ENCODE data around the gene GGA1.
"Not testable (repeated sequence)": the region's sequence is repeated elsewhere in the genome, so short reads cannot be mapped to it uniquely, and the experiment has no call there.

GGA1 gene

GRCh38 chr22:37609240-37610152 is 862 bp downstream of the GGA1 start:
- DNase-seq (ENCODE audit: low spot score): no peak

- not testable (repeated sequence) for DNase-seq (ENCODE audit: low spot score)
Measured at GRCh38 chr22:37610153-37610475, 1.5 kb downstream of the GGA1 start.

- DNase-seq (ENCODE audit: low spot score): no peak
Measured at GRCh38 chr22:37610480-37611129, 2.0 kb downstream of the GGA1 start.

DNA sequence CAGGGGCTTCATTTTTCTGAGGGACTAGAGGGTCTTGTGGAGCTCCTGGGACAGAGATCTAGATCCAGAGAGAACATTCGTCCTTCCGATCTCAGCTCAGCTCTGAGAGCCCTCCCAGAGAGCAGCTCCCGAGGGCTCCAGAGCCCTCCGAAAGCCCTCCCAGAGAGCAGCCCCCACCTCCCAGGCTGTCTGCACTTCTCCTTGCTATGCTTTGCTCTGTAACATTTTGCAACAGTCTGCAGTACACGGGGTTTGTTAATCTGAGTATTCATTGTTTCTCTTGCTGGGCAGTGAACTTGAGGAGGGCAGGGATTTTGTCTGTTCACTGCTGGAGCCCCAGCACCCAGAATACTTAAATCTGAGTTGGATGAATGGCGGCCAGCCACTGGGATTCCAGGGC is 2.6 kb downstream of the GGA1 start:
- no peak for DNase-seq (ENCODE audit: low spot score)

DNA sequence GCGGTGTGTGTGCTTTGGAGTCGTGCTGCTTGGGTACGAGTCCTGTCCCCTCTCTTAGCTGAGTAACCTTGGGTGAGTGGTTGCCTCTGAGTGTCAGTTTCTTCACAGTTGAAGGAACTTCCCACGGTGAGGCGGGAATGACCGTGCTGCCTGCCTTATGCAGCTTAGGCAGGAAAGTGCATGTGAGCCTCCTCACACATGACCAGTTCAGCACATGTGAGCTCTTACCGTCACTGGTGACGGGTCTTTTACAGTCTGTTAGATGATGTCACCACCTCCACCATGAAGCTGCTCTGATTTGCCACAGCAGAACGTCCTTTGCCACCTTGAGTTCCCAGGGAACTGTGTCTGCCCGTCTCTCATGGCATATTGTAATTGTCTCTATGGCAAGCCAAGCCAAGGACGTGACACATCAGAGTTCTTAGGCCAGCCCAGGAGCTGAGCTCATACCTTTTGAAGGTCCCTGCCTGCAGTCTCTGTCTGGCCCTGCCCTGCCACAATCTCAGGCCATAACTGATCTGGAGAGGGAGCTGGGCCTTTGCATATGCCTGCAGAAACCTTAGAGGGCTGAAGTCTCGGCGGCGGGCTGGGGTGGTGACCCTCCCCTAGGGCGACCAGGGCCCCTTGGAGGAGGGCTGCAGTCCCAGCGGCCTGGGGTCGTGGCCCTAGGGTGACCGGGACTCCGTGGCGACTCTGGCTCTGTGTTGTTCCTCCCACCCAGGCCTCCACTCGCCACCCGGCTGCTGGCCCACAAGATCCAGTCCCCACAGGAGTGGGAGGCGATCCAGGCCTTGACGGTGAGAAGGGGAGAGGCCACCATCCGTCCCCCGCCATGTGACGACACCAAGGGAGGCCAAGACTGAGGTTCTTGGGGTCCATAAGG is 7.8 kb downstream of the GGA1 start:
- DNase-seq (ENCODE audit: low spot score): no peak

- DNase-seq (ENCODE audit: low spot score): no peak
Measured at GRCh38 chr22:37617431-37617830, 8.8 kb downstream of the GGA1 start.

DNA sequence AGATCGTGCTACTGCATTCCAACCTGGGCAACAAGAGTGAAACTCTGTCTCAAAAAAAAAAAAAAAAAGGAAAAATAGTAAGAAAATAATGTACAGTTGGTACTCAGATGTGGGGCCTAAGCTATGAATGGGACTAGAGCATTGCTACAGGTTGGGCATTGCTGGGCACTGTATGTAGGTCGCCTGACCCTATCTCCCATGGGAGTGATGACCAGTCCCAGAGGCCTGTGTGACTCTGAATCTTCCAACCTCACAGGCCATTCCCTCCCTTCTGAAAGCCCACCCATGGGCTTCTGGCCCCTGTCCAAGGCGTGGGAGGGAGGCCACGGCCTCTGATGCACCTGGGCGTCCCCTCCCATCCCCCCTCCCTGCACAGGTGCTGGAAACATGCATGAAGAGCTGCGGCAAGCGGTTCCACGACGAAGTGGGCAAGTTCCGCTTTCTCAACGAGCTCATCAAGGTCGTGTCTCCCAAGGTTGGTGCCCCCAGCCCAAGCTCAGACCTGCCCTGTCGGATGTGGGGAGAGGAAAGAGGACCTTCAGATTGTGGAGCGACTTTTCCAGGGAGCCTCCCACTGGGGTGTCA is 9.5 kb downstream of the GGA1 start:
- no peak for DNase-seq (ENCODE audit: low spot score)

DNA sequence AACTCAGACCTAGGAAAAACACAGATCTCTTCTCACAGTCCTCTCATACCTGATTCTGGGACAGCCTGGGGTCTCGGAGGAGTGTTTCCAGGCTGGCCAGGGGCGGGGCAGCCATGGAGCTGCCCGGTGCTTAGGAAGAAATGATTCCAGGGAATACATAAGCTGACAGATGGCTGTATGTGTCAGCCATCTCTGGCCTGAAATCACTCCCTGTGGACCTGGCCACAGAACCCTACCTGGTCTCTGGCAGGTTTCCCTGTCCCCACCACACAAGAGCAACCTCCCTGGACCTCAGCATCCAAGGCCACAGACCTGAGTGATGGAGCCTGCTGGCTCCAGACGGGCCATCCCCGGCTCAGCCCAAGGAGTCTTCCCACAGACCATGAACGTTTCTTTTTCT is 10.0 kb downstream of the GGA1 start:
- no peak for DNase-seq (ENCODE audit: low spot score)

GRCh38 chr22:37619991-37620390 is 11.4 kb downstream of the GGA1 start:
- DNase-seq (ENCODE audit: low spot score): no peak

GRCh38 chr22:37621352-37621860 is 12.8 kb downstream of the GGA1 start:
- DNase-seq (ENCODE audit: low spot score): no peak

GRCh38 chr22:37623075-37624016 is 14.7 kb downstream of the GGA1 start:
- DNase-seq (ENCODE audit: low spot score): peak; percentile 81

- DNase-seq (ENCODE audit: low spot score): no peak
Measured at GRCh38 chr22:37624017-37624365, 15.4 kb downstream of the GGA1 start.

DNA sequence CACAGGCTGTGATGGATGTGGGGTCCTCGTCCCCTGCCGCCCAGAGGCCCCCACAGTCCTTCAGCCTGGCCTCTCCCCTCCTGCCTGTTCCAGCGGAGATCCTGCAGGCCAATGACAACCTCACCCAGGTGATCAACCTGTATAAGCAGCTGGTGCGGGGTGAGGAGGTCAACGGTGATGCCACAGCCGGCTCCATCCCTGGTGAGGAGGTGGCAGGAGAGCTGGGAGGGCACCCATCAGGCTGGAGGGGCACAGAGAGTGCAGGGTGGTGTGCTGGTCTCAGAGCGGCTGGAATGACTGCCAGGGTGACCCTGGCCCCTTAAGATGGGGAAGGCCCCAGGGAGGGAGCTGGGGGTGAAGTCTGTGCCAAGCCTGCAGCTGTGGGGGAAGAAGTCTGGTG is 16.2 kb downstream of the GGA1 start:
- no peak for DNase-seq (ENCODE audit: low spot score)

DNA sequence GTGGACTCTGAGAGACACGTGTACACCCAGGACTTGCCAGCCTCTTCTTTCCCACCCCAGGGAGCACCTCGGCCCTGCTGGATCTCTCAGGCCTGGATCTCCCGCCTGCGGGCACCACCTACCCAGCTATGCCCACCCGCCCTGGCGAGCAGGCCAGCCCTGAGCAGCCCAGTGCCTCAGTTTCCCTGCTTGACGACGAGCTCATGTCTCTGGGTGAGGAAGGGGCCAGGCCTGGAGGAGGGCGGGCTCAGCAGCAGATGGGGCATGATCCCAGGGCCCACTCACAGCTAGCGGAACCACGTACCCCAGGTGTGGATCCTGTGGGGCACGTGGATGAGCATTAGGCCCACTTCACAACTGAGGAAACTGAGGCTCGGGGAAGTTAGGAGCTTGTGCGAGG is 17.1 kb downstream of the GGA1 start:
- DNase-seq (ENCODE audit: low spot score): no peak

DNA sequence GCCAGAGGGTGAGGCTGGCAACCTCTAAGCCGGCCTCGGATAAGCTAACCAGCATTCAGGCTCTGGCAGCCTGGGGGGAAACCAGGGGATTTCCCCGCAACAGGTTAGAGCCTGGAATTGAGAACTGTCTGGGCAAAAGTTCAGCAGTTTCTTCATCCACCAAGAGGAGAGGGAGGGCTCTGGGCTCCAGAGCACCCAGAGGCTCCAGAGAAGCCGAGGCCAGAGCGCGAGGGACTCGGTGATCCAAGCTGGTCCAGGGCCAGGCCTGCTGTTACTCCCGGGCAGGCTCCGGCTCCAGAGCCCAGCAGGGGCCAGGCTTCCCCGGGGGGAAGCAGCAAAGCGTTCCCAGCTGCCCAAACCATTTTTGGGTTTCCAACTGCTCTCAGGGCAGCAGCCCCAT is 17.5 kb downstream of the GGA1 start:
- DNase-seq (ENCODE audit: low spot score): peak; percentile 64

DNA sequence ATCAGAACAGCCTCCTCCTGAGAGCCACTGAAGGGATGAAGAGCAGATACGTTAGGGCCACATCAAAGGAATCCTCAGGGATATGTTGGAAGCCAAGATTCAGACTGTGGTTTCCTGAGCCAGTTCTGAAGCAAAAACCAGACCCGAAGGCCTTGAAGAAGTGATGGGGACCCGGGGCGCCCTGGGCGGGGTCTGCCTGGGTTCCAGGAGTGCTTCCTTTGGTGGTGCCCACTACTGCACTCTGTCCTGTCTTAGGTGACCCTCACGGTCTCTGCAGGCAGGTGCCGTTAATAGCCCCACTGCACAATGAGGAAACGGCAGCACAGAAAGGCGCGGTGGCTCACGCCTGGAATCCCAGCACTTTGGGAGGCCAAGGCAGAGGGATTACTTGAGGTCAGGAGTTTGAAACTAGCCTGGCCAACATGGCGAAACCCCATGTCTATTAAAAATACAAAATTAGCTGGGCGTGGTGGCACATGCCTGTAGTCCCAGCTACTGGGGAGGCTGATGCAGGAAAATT is 18.0 kb downstream of the GGA1 start:
- DNase-seq (ENCODE audit: low spot score): no peak

DNA sequence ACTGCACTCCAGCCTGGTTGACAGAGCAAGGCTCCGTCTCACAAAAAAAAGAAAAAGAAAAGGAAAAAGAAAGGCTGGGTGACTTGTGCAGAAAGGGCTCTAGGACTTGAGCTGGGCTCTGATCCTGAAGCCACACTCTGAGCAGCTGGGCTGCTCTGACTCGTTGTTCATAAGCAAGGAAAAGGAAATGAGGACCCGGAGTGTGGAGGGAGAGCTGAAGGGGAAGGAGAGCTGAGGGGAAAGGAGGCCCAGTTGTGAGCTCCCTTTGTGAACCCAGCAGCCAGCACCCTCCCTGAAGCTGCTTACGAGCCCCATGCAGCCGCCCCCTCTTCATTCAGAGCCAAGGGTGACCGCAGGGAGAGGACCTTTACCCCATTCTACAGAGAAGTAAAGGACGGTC is 18.5 kb downstream of the GGA1 start:
- no peak for DNase-seq (ENCODE audit: low spot score)

GRCh38 chr22:37627545-37627944 is 18.9 kb downstream of the GGA1 start:
- DNase-seq (ENCODE audit: low spot score): no peak

DNA sequence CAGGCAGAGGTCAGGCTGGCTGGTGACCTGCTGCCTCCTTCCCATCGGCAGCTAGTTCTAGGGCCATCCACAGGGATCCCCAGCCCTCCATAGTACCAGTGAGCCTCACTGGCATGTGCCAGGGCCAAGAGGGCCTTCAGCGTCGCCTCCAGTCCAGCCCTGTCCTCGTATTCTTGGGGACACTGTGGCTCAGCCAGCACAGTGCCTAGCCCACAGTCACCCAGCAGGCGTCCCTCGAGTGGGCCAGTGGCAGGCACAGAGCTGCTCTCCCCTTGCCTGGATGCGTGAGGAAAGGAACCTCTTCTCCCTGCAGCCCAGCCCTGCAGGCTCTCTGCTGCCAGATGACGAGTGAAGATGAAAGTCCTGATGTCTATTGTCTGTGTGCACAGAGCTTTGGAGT is 20.2 kb downstream of the GGA1 start:
- no peak for DNase-seq (ENCODE audit: low spot score)

DNA sequence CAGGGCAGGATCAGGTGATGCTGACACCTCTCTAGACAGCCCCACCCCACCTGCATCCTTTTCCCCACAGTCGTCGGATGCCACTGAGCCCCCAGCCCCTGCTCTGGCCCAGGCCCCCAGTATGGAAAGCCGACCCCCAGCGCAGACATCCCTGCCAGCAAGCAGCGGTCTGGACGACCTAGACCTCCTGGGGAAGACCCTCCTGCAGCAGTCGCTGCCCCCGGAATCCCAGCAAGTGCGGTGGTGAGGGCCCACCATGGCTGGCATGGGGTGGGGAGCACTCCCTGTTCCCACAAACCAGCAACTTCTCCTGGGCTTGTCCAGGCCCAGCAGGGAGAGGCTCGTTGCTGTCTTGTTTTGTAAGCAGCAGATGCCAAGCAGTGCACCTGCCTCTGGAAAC is 21.3 kb downstream of the GGA1 start:
- DNase-seq (ENCODE audit: low spot score): no peak
